ENCODE results near the gene CDK14. TPM values are rescaled to one million over a fixed set of nuclear protein-coding genes. Genes with fewer than 3 reads are reported as not detected.
A peak's percentile ranks its signal among the peaks of the same experiment; 100 is the strongest.

CDK14 gene
- total RNA-seq, 1 donor from 2014 or later = 52.3 TPM

DNA sequence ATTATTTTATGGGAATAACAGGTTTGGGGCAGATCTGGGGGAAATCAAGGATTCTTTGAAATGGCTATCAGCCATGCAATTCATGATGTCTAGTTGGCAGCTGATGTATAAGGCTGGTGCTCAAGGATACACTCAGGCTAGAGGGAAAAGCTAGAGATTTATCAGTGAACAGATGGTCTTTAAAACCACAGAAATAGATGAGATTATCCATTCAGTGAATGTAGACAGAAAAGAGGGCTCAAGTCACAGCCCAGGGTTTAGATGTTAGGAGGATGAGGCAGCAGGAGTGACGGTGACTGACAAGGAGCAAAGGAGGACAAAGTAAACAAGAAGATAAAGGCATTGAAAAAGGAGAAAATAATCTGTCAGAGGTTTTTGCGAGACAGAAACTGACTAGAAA lies 238.7 kb downstream of the CDK14 start:
- peaks cover 10% of the 10 kb centered on the region for H3K4me1 Mint-ChIP-seq
- TF ChIP-seq EZH2 (IDR thresholded peaks at IDR 0.05) = no peak
- TF ChIP-seq EZH2phosphoT487 (IDR thresholded peaks at IDR 0.05) = no peak
- TF ChIP-seq CTCF (IDR thresholded peaks at IDR 0.05) = no peak
- no peak overlapping the region for H3K4me3 Mint-ChIP-seq
- H3K4me1 ChIP-seq = peaks cover 14% of the 10 kb centered on the region
- no peak overlapping the region for H3K27ac ChIP-seq
- H3K27ac Mint-ChIP-seq = no peak overlapping the region
- peak overlapping the region; percentile 18 for H3K4me2 ChIP-seq
- no peak overlapping the region for H3K9ac ChIP-seq
- H3K36me3 Mint-ChIP-seq = peaks cover 27% of the 10 kb centered on the region
- no peaks in the 10 kb centered on the region for H3K36me3 ChIP-seq
- no peaks in the 10 kb centered on the region for H3K27me3 ChIP-seq
- H4K20me1 ChIP-seq (ENCODE audit: low read depth) = no peaks in the 10 kb centered on the region
- no peak overlapping the region for H3K4me3 ChIP-seq
- no peaks in the 10 kb centered on the region for H3K79me2 ChIP-seq (ENCODE audit: low read depth)
- H3K27me3 Mint-ChIP-seq (ENCODE audit: insufficient read depth, low read depth) = peaks cover 3% of the 10 kb centered on the region
- DNase-seq (ENCODE audit: low spot score) = peak; percentile 18
- peaks cover 27% of the 10 kb centered on the region for H3K9me3 Mint-ChIP-seq
- no peaks in the 10 kb centered on the region for H3F3A ChIP-seq (ENCODE audit: low read depth)
- H3K9me3 ChIP-seq (ENCODE audit: low read depth) = no peaks in the 10 kb centered on the region
- no peak overlapping the region for H2AFZ ChIP-seq (replicated peaks)

DNA sequence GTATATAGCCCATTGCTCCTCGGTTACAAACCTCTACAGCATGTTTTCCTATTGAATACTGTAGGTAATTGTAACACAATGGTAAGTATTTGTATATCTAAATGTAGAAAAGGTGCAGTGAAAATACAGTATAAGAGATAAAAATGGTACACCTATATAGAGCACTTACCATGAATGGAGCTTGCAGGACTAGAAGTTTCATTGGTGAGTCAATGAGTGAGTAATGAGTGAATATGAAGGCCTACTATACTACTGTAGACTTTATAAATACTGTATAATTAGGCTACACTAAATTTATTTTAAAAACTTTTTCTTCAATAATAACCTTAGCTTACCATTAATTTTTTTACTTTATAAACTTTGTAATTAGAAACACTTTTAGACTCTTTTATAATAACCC lies 239.7 kb downstream of the CDK14 start:
- Histone ChIP-seq H3K9me3 (ENCODE audit: low read depth) (no peaks in the 10 kb centered on the region), H3F3A (ENCODE audit: low read depth) (no peaks in the 10 kb centered on the region), H3K4me1 (peaks cover 14% of the 10 kb centered on the region), H3K27ac (no peak overlapping the region), H3K79me2 (ENCODE audit: low read depth) (no peaks in the 10 kb centered on the region), H3K4me2 (no peak overlapping the region), H3K4me3 (no peak overlapping the region), H2AFZ (replicated peaks) (no peak overlapping the region), H4K20me1 (ENCODE audit: low read depth) (no peaks in the 10 kb centered on the region), H3K9ac (no peak overlapping the region), H3K36me3 (no peaks in the 10 kb centered on the region), H3K27me3 (no peaks in the 10 kb centered on the region)
- peaks cover 3% of the 10 kb centered on the region for H3K27me3 Mint-ChIP-seq (ENCODE audit: insufficient read depth, low read depth)
- H3K36me3 Mint-ChIP-seq = peaks cover 19% of the 10 kb centered on the region
- H3K4me1 Mint-ChIP-seq = peaks cover 10% of the 10 kb centered on the region
- TF ChIP-seq CTCF (IDR thresholded peaks at IDR 0.05) = no peak
- TF ChIP-seq EZH2 (IDR thresholded peaks at IDR 0.05) = no peak
- H3K9me3 Mint-ChIP-seq = peaks cover 19% of the 10 kb centered on the region
- no peak for DNase-seq (ENCODE audit: low spot score)
- H3K4me3 Mint-ChIP-seq = no peak overlapping the region
- H3K27ac Mint-ChIP-seq = no peak overlapping the region

DNA sequence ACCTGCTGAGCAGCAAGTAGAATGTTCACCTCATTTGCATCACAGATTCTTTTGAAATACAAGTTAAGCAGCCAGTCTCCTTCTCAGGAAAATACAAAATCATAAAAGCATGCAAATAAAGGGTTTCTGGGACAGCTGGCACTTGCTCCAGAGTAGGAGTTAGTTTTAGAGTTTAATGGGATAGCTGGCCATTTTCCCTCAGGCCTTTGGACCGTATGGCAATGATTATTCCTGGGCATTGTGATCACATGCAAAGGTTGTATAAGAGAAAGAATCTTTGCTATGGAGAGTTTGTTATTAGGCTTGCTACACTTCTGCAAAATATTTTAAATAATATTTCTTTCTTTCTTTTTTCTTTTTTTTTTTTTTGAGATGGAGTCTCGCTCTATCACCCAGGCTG lies 240.8 kb downstream of the CDK14 start:
- no peak for DNase-seq (ENCODE audit: low spot score)
- H3K9ac ChIP-seq = no peak overlapping the region
- peaks cover 3% of the 10 kb centered on the region for H3K27me3 Mint-ChIP-seq (ENCODE audit: insufficient read depth, low read depth)
- H4K20me1 ChIP-seq (ENCODE audit: low read depth) = no peaks in the 10 kb centered on the region
- H3K9me3 ChIP-seq (ENCODE audit: low read depth) = no peaks in the 10 kb centered on the region
- no peak overlapping the region for H2AFZ ChIP-seq (replicated peaks)
- no peaks in the 10 kb centered on the region for H3K79me2 ChIP-seq (ENCODE audit: low read depth)
- no peaks in the 10 kb centered on the region for H3F3A ChIP-seq (ENCODE audit: low read depth)
- H3K9me3 Mint-ChIP-seq = peaks cover 14% of the 10 kb centered on the region
- H3K27ac Mint-ChIP-seq = no peak overlapping the region
- peaks cover 13% of the 10 kb centered on the region for H3K36me3 Mint-ChIP-seq
- H3K4me3 Mint-ChIP-seq = no peak overlapping the region
- peaks cover 10% of the 10 kb centered on the region for H3K4me1 Mint-ChIP-seq
- no peak overlapping the region for H3K4me2 ChIP-seq
- H3K36me3 ChIP-seq = no peaks in the 10 kb centered on the region
- H3K27ac ChIP-seq = no peak overlapping the region
- TF ChIP-seq CTCF (IDR thresholded peaks at IDR 0.05) (no peak), EZH2 (IDR thresholded peaks at IDR 0.05) (no peak), EZH2phosphoT487 (IDR thresholded peaks at IDR 0.05) (no peak)
- H3K4me3 ChIP-seq = no peak overlapping the region
- H3K4me1 ChIP-seq = peaks cover 14% of the 10 kb centered on the region
- H3K27me3 ChIP-seq = no peaks in the 10 kb centered on the region
